OCI-LY1 (cell line): ENCODE data around the gene TMEM72.

Experiments used
- H2AFZ ChIP-seq: fragments of 200-600 bp; sonication (generic), shearing (Covaris generic); 2 replicates; pipeline ENCODE4 v1.6.0; 2014; ENCODE audit warnings: antibody characterized with exemption, mild to moderate bottlenecking, low read length
- H3F3A ChIP-seq: fragments of 200-600 bp; sonication (generic), shearing (Covaris generic); 2 replicates; pipeline ENCODE4 v1.6.0; 2014; ENCODE audit warnings: mild to moderate bottlenecking, antibody characterized with exemption, low read length, moderate library complexity; ENCODE audit not compliant: insufficient read depth
- H3K27ac ChIP-seq: fragments of 200-600 bp; sonication (generic); 2 replicates; pipeline ENCODE4 v1.5.1; 2014; ENCODE audit warnings: low read length, mixed run types, mild to moderate bottlenecking, low read depth; ENCODE audit not compliant: poor library complexity, severe bottlenecking
- H3K27me3 ChIP-seq: fragments of 200-600 bp; sonication (generic); 2 replicates; pipeline ENCODE4 v1.6.0; 2014; ENCODE audit warnings: antibody characterized with exemption, mild to moderate bottlenecking, low read length, moderate library complexity; ENCODE audit not compliant: insufficient read depth
- H3K36me3 ChIP-seq: fragments of 200-600 bp; sonication (generic); 2 replicates; pipeline ENCODE4 v1.6.1; 2014; ENCODE audit warnings: mild to moderate bottlenecking, antibody characterized with exemption, low read length, moderate library complexity, mixed read lengths; ENCODE audit not compliant: insufficient read depth
- H3K4me1 ChIP-seq: fragments of 200-600 bp; sonication (generic); 2 replicates; pipeline ENCODE4 v1.5.1; 2014; ENCODE audit warnings: mild to moderate bottlenecking, low read length, moderate library complexity; ENCODE audit not compliant: insufficient read depth, severe bottlenecking
- H3K4me2 ChIP-seq: fragments of 200-600 bp; sonication (generic), shearing (Covaris generic); 2 replicates; pipeline ENCODE4 v1.6.1; 2014; ENCODE audit warnings: low read length
- H3K4me3 ChIP-seq: fragments of 200-600 bp; sonication (generic); 2 replicates; pipeline ENCODE4 v1.5.1; 2014; ENCODE audit warnings: low read length, low read depth, mild to moderate bottlenecking, mixed read lengths; ENCODE audit not compliant: poor library complexity, severe bottlenecking
- H3K79me2 ChIP-seq: fragments of 200-600 bp; shearing (Covaris generic); 2 replicates; pipeline ENCODE4 v1.6.1; 2016; ENCODE audit warnings: mixed run types, low read length, mixed read lengths; ENCODE audit not compliant: insufficient read depth
- H3K9ac ChIP-seq: fragments of 200-600 bp; sonication (generic), shearing (Covaris generic); 2 replicates; pipeline ENCODE4 v1.6.1; 2014; ENCODE audit warnings: mild to moderate bottlenecking, low read length, mixed read lengths
- H3K9me2 ChIP-seq: fragments of 200-600 bp; sonication (generic), shearing (Covaris generic); 2 replicates; pipeline ENCODE4 v1.6.1; 2014; ENCODE audit warnings: low read depth, mild to moderate bottlenecking, low read length, mixed read lengths
- H3K9me3 ChIP-seq: fragments of 200-600 bp; shearing (Covaris generic); 2 replicates; pipeline ENCODE4 v1.6.1; 2014; ENCODE audit warnings: low read length, mixed read lengths
- H4K20me1 ChIP-seq: fragments of 200-600 bp; sonication (generic), shearing (Covaris generic); 2 replicates; pipeline ENCODE4 v1.6.0; 2016; ENCODE audit warnings: mild to moderate bottlenecking, low read length; ENCODE audit not compliant: insufficient read depth
- EZH2 ChIP-seq: fragments of 200-600 bp; sonication (generic), shearing (Covaris generic); IDR thresholded peaks from 2 replicates; pipeline ENCODE4 v1.8.0; 2017; ENCODE audit warnings: borderline replicate concordance, mixed run types, mild to moderate bottlenecking, antibody characterized with exemption, low read length, moderate library complexity, mixed read lengths
- TF ChIP-seq, protein P1 (sequence below): fragments of 200-600 bp; sonication (generic), shearing (Covaris generic); IDR thresholded peaks from 2 replicates; pipeline ENCODE4 v1.5.1; 2017; ENCODE audit warnings: mild to moderate bottlenecking, antibody characterized with exemption, low read length, moderate library complexity, mixed read lengths

Gene TMEM72

DNA sequence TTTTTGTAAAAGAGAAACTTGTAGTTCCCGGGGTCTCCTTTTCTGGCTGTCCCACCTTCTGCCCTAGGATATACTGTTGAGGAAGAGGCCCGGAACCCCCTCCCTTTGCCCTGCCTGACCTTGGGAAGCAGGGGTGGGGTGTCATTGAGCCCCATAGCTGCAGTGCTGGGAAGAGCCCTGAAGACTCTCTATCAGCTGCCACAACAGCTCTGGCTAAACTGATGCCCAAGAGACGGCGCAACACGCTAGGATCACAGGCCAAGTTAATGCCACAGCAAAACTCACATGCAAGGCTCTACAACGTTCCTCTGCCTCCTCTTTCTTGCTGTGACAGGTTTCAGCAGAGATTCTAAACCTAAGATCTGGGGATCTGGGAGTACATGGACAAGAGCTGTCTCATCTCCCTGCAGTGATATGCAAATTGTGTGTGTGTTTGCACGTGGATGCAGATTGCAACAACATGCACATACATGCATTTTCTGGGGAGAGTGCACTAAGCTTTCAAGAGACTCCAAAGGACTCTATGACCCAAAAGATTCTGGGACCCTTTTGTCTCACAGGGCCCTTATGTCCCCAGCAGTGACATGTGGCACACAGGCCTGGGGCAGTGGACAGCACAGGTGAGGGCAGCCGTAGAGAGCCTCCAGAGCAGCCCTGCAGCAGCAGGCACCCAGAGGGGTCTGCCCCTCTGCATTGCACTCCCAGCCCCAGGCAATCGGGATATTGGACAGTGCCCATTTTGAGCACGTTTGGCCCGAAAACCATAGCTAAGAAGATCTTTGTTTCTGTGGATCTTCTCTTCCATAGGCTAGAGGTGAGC is 51.0 kb downstream of the TMEM72 start:
- H3K79me2 ChIP-seq = no peaks in the 10 kb centered on the region
- H2AFZ ChIP-seq = no peak overlapping the region
- no peak overlapping the region for H3K4me2 ChIP-seq
- H3K4me1 ChIP-seq = peaks cover 19% of the 10 kb centered on the region
- no peaks in the 10 kb centered on the region for H3K9me3 ChIP-seq
- no peaks in the 10 kb centered on the region for H4K20me1 ChIP-seq
- TF ChIP-seq EZH2 = no peak
- TF ChIP-seq, protein P1, sequence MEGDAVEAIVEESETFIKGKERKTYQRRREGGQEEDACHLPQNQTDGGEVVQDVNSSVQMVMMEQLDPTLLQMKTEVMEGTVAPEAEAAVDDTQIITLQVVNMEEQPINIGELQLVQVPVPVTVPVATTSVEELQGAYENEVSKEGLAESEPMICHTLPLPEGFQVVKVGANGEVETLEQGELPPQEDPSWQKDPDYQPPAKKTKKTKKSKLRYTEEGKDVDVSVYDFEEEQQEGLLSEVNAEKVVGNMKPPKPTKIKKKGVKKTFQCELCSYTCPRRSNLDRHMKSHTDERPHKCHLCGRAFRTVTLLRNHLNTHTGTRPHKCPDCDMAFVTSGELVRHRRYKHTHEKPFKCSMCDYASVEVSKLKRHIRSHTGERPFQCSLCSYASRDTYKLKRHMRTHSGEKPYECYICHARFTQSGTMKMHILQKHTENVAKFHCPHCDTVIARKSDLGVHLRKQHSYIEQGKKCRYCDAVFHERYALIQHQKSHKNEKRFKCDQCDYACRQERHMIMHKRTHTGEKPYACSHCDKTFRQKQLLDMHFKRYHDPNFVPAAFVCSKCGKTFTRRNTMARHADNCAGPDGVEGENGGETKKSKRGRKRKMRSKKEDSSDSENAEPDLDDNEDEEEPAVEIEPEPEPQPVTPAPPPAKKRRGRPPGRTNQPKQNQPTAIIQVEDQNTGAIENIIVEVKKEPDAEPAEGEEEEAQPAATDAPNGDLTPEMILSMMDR = no peak
- H3K27me3 ChIP-seq = no peaks in the 10 kb centered on the region
- no peak overlapping the region for H3K27ac ChIP-seq
- no peaks in the 10 kb centered on the region for H3K9me2 ChIP-seq
- H3K4me3 ChIP-seq = no peak overlapping the region
- H3F3A ChIP-seq = no peaks in the 10 kb centered on the region
- H3K36me3 ChIP-seq = no peaks in the 10 kb centered on the region
- H3K9ac ChIP-seq = no peak overlapping the region

DNA sequence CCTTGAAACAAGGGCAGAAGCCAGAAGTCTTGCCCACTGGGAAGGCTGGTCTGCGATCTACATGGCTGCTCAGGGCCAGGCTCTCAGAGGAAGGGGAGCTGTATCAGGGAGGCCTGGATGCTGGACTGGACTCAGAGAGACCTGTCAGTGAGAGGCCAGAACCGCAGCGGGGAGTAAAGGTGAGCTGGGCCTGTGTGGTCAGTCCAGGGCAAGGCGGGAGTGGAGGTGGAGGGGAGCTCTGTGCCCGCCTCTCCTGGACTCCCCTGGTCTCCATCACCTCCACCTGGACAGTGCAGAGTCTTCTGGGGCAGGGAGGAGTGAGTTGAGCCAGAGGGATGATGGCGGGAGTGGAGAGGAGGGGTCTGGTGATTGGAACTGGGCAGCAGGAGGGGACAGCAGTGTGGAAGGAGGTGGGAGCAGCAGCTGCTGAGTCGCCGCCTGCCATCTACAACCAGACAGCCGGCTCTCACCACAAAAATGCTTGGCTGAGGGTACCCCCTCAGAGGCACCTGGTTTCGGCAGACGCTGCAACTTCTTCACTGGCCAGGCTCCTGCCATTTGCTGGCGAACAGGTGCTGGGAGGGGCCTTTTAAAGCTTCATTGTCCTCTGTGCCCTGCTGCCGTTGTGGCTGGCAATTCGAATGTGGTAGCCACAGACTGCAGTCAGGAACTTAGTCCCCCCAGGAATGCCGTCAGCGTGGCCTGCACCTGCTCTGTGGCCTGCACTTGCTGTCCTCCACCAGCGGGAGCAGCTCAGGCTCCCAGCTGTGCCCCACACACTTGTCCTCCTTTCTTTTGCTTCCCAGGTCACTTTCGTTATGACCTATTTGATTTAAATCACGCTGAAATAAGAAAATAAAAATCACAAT is 52.0 kb downstream of the TMEM72 start:
- Histone ChIP-seq H3K27me3 (no peaks in the 10 kb centered on the region), H3K9ac (no peak overlapping the region), H3K4me3 (no peak overlapping the region), H3K4me1 (peaks cover 19% of the 10 kb centered on the region), H2AFZ (no peak overlapping the region), H3K36me3 (no peaks in the 10 kb centered on the region), H4K20me1 (no peaks in the 10 kb centered on the region), H3K9me3 (no peaks in the 10 kb centered on the region), H3K27ac (no peak overlapping the region), H3K9me2 (no peaks in the 10 kb centered on the region), H3F3A (no peaks in the 10 kb centered on the region), H3K4me2 (no peak overlapping the region), H3K79me2 (no peaks in the 10 kb centered on the region)
- TF ChIP-seq EZH2 = no peak
- TF ChIP-seq, protein P1 = no peak

DNA sequence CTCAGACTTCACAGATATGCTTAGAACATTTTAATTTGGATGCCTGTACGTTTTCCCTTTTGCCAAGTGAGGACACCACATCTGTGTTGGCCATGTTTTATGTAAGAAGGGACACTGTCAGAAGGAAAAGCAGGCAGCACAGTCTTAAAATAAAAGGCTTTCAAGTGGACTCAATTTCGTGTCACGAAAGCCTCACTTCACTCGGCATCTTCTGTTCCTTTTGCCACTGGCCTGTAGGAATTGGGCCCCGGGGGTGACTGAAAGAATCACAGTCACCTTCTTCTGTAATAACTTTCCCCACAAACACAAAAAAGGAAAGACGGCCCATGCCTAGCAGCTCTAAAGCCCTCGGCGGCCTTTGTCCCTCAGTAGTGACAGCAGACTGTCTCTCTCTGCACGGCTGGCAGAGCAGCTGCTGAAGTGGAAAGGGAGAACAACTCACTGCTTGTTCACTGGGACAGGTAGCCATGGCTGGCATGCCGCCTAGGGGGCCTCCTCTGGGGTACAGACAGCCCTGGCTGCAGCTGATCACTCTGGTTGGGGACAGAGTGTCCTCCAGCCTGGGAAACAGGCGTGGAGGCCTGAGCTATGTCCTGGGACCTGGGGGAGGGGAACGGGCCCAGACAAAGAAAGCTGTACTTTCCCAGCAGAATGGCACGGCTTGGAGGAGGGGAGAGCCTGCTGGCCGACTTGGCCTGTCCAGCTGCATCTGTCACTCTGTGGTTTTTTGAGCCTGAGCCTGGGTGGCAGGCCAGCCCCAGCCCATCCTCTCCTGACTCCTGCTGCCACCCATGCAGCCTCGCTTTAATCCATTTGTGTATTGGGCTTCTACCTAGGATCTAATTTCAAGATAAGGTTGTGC is 52.9 kb downstream of the TMEM72 start:
- no peak overlapping the region for H3K27ac ChIP-seq
- no peaks in the 10 kb centered on the region for H3K79me2 ChIP-seq
- no peaks in the 10 kb centered on the region for H3K36me3 ChIP-seq
- H2AFZ ChIP-seq = no peak overlapping the region
- no peak overlapping the region for H3K9ac ChIP-seq
- peaks cover 12% of the 10 kb centered on the region for H3K4me1 ChIP-seq
- no peaks in the 10 kb centered on the region for H3K9me3 ChIP-seq
- no peak overlapping the region for H3K4me2 ChIP-seq
- H3K9me2 ChIP-seq = no peaks in the 10 kb centered on the region
- TF ChIP-seq, protein P1 = no peak
- TF ChIP-seq EZH2 = no peak
- no peaks in the 10 kb centered on the region for H3F3A ChIP-seq
- no peaks in the 10 kb centered on the region for H3K27me3 ChIP-seq
- no peak overlapping the region for H3K4me3 ChIP-seq
- H4K20me1 ChIP-seq = no peaks in the 10 kb centered on the region
